ENCODE measurements around the gene MYRF. TPM values are rescaled to one million over a fixed set of nuclear protein-coding genes. Genes with fewer than 3 reads are reported as not detected.

The MYRF gene
- total and polyA plus RNA-seq, 4 donors: 0.23 to 2.3 (median 1.0) TPM

- Histone ChIP-seq H3K4me1 (ENCODE audit: control insufficient read depth in 1 of 2, insufficient read depth in 2 of 2, low read length in 2 of 2) (no peaks in the 10 kb centered on the region), H3K27me3 (ENCODE audit: control insufficient read depth in 1 of 2, insufficient read depth in 2 of 2, low read length in 1 of 2) (no peaks in the 10 kb centered on the region), H3K27ac (ENCODE audit: low read depth in 1 of 2, low read length in 2 of 2) (no peak overlapping the region), H3K36me3 (ENCODE audit: control insufficient read depth in 1 of 2, insufficient read depth in 2 of 2, low read length in 1 of 2) (no peaks in the 10 kb centered on the region), H3K9me3 (ENCODE audit: control insufficient read depth, low read length) (no peaks in the 10 kb centered on the region), H3K4me3 (ENCODE audit: low read length in 2 of 2) (no peak overlapping the region)
- DNase-seq (no peak), ATAC-seq (ENCODE audit: low FRiP score) (no peak)
- intact Hi-C loops (cut with DNase I): no loop called here
- WGBS, 2 donors: 73 to 76% methylated on average over 15 of the region's 15 CpGs
Measured at GRCh38 chr11:61757213-61757862, 4.9 kb downstream of the MYRF start.

- DNase-seq (no peak), ATAC-seq (ENCODE audit: low FRiP score) (no peak)
- H3K27ac ChIP-seq (ENCODE audit: low read depth in 1 of 2, low read length in 2 of 2): no peak overlapping the region
- WGBS, 2 donors: 83 to 95% methylated on average over 11 to 13 of the region's 13 CpGs
- H3K4me3 ChIP-seq (ENCODE audit: low read length in 2 of 2): no peak overlapping the region
- intact Hi-C loops (cut with DNase I): no loop called here
- H3K36me3 ChIP-seq (ENCODE audit: control insufficient read depth in 1 of 2, insufficient read depth in 2 of 2, low read length in 1 of 2): no peaks in the 10 kb centered on the region
- H3K27me3 ChIP-seq (ENCODE audit: control insufficient read depth in 1 of 2, insufficient read depth in 2 of 2, low read length in 1 of 2): no peaks in the 10 kb centered on the region
- H3K9me3 ChIP-seq (ENCODE audit: control insufficient read depth, low read length): no peaks in the 10 kb centered on the region
- H3K4me1 ChIP-seq (ENCODE audit: control insufficient read depth in 1 of 2, insufficient read depth in 2 of 2, low read length in 2 of 2): no peaks in the 10 kb centered on the region
Measured at GRCh38 chr11:61760946-61761345, 8.5 kb downstream of the MYRF start.

GRCh38 chr11:61761440-61762222 is 9.2 kb downstream of the MYRF start:
- no peak for ATAC-seq (ENCODE audit: low FRiP score)
- H3K4me3 ChIP-seq (ENCODE audit: low read length in 2 of 2): no peak overlapping the region
- H3K27me3 ChIP-seq (ENCODE audit: control insufficient read depth in 1 of 2, insufficient read depth in 2 of 2, low read length in 1 of 2): no peaks in the 10 kb centered on the region
- intact Hi-C loops (cut with DNase I): no loop called here
- 87 to 90% methylated on average over 11 of the region's 11 CpGs for WGBS, 2 donors
- H3K36me3 ChIP-seq (ENCODE audit: control insufficient read depth in 1 of 2, insufficient read depth in 2 of 2, low read length in 1 of 2): no peaks in the 10 kb centered on the region
- no peaks in the 10 kb centered on the region for H3K4me1 ChIP-seq (ENCODE audit: control insufficient read depth in 1 of 2, insufficient read depth in 2 of 2, low read length in 2 of 2)
- no peak overlapping the region for H3K27ac ChIP-seq (ENCODE audit: low read depth in 1 of 2, low read length in 2 of 2)
- H3K9me3 ChIP-seq (ENCODE audit: control insufficient read depth, low read length): no peaks in the 10 kb centered on the region
- no peak for DNase-seq

- no peak for ATAC-seq (ENCODE audit: low FRiP score)
Measured at GRCh38 chr11:61762223-61762615, 9.8 kb downstream of the MYRF start.

GRCh38 chr11:61762798-61763197 is 10.4 kb downstream of the MYRF start:
- Histone ChIP-seq H3K36me3 (ENCODE audit: control insufficient read depth in 1 of 2, insufficient read depth in 2 of 2, low read length in 1 of 2) (no peaks in the 10 kb centered on the region), H3K27me3 (ENCODE audit: control insufficient read depth in 1 of 2, insufficient read depth in 2 of 2, low read length in 1 of 2) (no peaks in the 10 kb centered on the region), H3K27ac (ENCODE audit: low read depth in 1 of 2, low read length in 2 of 2) (no peak overlapping the region), H3K4me3 (ENCODE audit: low read length in 2 of 2) (no peak overlapping the region), H3K9me3 (ENCODE audit: control insufficient read depth, low read length) (no peaks in the 10 kb centered on the region), H3K4me1 (ENCODE audit: control insufficient read depth in 1 of 2, insufficient read depth in 2 of 2, low read length in 2 of 2) (no peaks in the 10 kb centered on the region)
- DNase-seq: no peak
- WGBS, 2 donors: 32 to 38% methylated on average over 15 of the region's 15 CpGs
- intact Hi-C loops (cut with DNase I): no loop called here
- no peak for ATAC-seq (ENCODE audit: low FRiP score)

More at GRCh38 chr11:61762223-61762615, 9.8 kb downstream of the MYRF start:
- no peaks in the 10 kb centered on the region for H3K9me3 ChIP-seq (ENCODE audit: control insufficient read depth, low read length)
- H3K27me3 ChIP-seq (ENCODE audit: control insufficient read depth in 1 of 2, insufficient read depth in 2 of 2, low read length in 1 of 2): no peaks in the 10 kb centered on the region
- H3K4me3 ChIP-seq (ENCODE audit: low read length in 2 of 2): no peak overlapping the region
- no peak for DNase-seq
- no peaks in the 10 kb centered on the region for H3K36me3 ChIP-seq (ENCODE audit: control insufficient read depth in 1 of 2, insufficient read depth in 2 of 2, low read length in 1 of 2)
- H3K4me1 ChIP-seq (ENCODE audit: control insufficient read depth in 1 of 2, insufficient read depth in 2 of 2, low read length in 2 of 2): no peaks in the 10 kb centered on the region
- H3K27ac ChIP-seq (ENCODE audit: low read depth in 1 of 2, low read length in 2 of 2): no peak overlapping the region
- 71 to 77% methylated on average over 10 of the region's 10 CpGs for WGBS, 2 donors
- intact Hi-C loops (cut with DNase I): no loop called here

GRCh38 chr11:61763930-61764605 is 11.6 kb downstream of the MYRF start:
- Histone ChIP-seq H3K27ac (ENCODE audit: low read depth in 1 of 2, low read length in 2 of 2) (no peak overlapping the region), H3K4me3 (ENCODE audit: low read length in 2 of 2) (no peak overlapping the region), H3K36me3 (ENCODE audit: control insufficient read depth in 1 of 2, insufficient read depth in 2 of 2, low read length in 1 of 2) (no peaks in the 10 kb centered on the region), H3K27me3 (ENCODE audit: control insufficient read depth in 1 of 2, insufficient read depth in 2 of 2, low read length in 1 of 2) (no peaks in the 10 kb centered on the region), H3K9me3 (ENCODE audit: control insufficient read depth, low read length) (no peaks in the 10 kb centered on the region), H3K4me1 (ENCODE audit: control insufficient read depth in 1 of 2, insufficient read depth in 2 of 2, low read length in 2 of 2) (no peaks in the 10 kb centered on the region)
- ATAC-seq (ENCODE audit: low FRiP score) (no peak), DNase-seq (no peak)
- WGBS, 2 donors: 67 to 75% methylated on average over 23 of the region's 23 CpGs
- intact Hi-C loops (cut with DNase I): no loop called here

GRCh38 chr11:61764606-61765260 is 12.3 kb downstream of the MYRF start:
- Histone ChIP-seq H3K27ac (ENCODE audit: low read depth in 1 of 2, low read length in 2 of 2) (no peak overlapping the region), H3K27me3 (ENCODE audit: control insufficient read depth in 1 of 2, insufficient read depth in 2 of 2, low read length in 1 of 2) (no peaks in the 10 kb centered on the region), H3K4me1 (ENCODE audit: control insufficient read depth in 1 of 2, insufficient read depth in 2 of 2, low read length in 2 of 2) (no peaks in the 10 kb centered on the region), H3K36me3 (ENCODE audit: control insufficient read depth in 1 of 2, insufficient read depth in 2 of 2, low read length in 1 of 2) (no peaks in the 10 kb centered on the region), H3K4me3 (ENCODE audit: low read length in 2 of 2) (no peak overlapping the region), H3K9me3 (ENCODE audit: control insufficient read depth, low read length) (no peaks in the 10 kb centered on the region)
- peak; percentile 20 for ATAC-seq (ENCODE audit: low FRiP score)
- DNase-seq: no peak
- intact Hi-C loops (cut with DNase I): no loop called here
- 54 to 55% methylated on average over 22 of the region's 22 CpGs for WGBS, 2 donors

GRCh38 chr11:61765550-61766253 is 13.3 kb downstream of the MYRF start:
- Histone ChIP-seq H3K4me3 (ENCODE audit: low read length in 2 of 2) (no peak overlapping the region), H3K27me3 (ENCODE audit: control insufficient read depth in 1 of 2, insufficient read depth in 2 of 2, low read length in 1 of 2) (no peaks in the 10 kb centered on the region), H3K9me3 (ENCODE audit: control insufficient read depth, low read length) (no peaks in the 10 kb centered on the region), H3K27ac (ENCODE audit: low read depth in 1 of 2, low read length in 2 of 2) (no peak overlapping the region), H3K4me1 (ENCODE audit: control insufficient read depth in 1 of 2, insufficient read depth in 2 of 2, low read length in 2 of 2) (no peaks in the 10 kb centered on the region), H3K36me3 (ENCODE audit: control insufficient read depth in 1 of 2, insufficient read depth in 2 of 2, low read length in 1 of 2) (no peaks in the 10 kb centered on the region)
- ATAC-seq (ENCODE audit: low FRiP score): no peak
- DNase-seq: no peak
- intact Hi-C loops (cut with DNase I): no loop called here
- 81 to 84% methylated on average over 24 to 26 of the region's 26 CpGs for WGBS, 2 donors

All from aorta (tissue), 5 donors.